HG03108 (cell line): ENCODE measurements around the gene KCNK7.
"Not testable (repeated sequence)": the region's sequence is repeated elsewhere in the genome, so short reads cannot be mapped to it uniquely, and the experiment has no call there.

Experiments
- ATAC-seq: cut with Tn5 transposase; IDR thresholded peaks from one replicate; pipeline ENCODE4 v1.9.1; 2021; ENCODE audit warnings: moderate library complexity; ENCODE audit not compliant: unreplicated experiment

The KCNK7 gene

DNA sequence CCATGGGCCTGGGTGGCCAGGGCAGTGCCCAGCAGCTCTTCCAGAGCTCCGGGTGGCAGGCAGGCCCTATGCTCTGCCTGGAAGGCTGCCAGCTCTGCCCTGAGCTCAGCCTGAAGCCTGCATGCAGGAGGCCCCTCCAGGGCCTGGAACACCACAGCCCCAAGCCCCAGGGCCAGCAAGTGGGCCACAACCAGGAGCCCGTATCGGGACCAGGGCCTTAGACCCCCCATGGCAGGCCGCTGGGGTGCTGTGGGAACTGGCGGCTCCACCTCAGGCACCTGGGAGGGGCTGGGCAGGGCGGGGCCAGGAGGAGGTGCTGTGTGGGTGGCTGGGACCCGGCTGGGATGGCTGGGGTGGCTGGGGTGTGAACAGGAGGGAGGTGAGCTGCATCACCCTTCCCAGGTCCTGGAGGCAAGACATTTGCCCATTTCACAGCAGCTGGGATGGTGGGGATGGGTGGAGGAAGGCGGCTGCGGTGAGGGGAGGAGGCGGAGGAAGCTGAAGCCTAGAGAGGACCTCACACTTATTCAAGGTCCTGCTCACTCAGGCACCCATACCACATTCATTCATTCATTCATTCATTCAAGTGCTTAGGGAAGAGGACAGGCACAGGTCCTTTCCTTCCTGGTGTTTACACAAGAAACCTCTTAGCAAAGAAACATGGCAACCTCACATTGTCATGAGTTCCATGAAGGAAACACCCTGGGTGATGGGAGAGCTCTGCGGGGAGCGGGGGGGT is at the start of gene KCNK7:
Gene KCNK7 (minus strand): TSS at position 258 of the 739 bp plus-strand sequence. CDS start 28 bp downstream, at position 230.
- no peak for ATAC-seq

DNA sequence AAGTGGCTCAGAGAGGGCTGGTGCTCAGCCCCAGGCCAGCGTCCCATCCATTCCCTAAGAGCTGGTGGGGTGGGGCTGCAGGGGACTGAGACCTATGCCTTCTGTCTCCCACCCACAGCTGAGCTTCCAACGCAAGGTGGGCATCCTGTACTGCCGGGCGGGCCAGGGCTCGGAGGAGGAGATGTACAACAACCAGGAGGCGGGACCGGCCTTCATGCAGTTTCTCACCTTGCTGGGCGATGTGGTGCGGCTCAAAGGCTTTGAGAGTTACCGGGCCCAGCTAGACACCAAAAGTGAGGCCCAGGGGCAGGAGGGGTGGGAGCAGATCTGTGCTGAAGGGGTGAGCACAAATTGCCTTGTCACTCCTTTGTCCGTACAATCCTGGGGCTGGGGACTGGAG is 49.2 kb upstream of the KCNK7 start:
- no peak for ATAC-seq

DNA sequence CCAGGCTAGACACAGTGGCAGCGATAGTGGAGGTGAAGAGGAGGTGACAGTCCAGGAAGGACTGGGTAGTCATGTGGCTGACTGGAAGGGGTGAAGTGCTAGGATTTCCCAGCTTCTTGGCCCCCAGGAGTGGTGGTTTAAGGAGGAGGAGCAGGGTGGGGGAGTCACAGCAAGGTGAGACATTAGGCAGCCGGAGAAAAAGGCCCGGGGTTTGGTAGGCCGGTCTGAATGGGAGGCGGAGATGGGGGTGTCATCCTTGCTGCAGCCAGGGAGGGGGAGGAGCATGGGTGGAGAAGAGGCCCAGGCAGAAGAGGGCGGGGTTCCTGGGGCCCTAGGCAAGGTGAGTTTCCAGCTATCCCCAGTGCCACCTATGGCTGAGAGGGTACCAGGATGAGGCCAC is 48.4 kb upstream of the KCNK7 start:
- no peak for ATAC-seq

DNA sequence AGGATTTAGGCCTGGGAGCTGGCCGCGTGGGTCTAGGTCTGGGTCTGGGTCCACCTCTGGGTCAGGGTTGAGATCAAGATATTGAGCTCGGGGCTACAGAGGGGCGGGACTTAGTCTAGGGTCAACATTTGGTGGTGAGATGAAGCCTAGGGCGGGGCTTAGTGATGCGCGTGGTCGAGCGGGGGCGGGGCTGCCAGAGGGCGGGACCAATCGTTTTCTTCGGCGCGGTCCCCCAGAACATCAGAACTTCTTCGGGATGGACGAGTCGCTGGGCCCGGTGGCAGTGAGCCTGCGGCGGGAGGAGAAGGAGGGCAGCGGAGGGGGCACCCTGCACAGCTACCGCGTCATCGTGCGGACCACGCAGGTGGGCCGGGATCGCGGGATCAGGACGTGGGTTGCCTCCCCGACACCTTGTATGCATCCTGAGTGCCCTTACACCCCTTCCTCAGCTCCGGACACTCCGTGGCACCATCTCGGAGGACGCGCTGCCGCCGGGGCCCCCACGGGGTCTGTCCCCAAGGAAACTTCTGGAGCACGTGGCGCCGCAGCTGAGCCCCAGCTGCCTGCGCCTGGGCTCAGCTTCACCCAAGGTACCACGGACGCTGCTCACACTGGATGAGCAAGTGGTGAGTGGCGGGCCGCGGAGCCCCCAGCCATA is 46.5 kb upstream of the KCNK7 start:
- no peak for ATAC-seq

DNA sequence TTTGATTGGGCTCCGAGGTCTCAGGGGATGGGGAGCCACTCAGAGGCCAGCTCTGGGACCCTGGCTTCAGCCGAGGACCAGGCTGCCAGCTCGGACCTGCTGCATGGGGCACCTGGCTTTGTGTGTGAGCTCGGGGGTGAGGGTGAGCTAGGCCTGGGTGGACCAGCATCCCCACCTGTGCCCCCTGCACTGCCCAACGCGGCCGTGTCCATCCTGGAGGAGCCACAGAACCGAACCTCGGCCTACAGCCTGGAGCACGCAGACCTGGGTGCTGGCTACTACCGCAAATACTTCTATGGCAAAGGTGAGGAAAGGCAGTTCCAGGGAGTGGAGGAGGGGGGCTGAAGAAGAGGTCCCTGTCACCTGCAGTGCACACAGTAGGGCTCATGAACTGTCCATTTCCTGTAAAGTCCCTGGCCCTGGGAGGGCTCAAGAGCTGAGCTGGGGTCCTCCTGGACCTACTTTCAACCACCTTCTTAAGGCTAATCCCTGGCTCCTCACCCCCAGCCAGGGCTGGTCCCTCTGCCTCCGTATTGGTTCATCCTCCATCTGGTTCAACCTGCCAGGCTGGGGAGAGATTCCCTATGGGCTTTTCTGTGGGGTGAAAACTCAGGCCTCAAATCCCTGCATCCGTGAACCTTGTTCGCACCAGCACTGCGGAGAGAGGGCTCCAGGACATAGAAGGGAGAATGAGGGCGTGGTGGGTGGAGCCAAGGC is 45.9 kb upstream of the KCNK7 start:
- no peak for ATAC-seq

- no peak for ATAC-seq
These were observed 45.1 kb upstream of the KCNK7 start for GRCh38 chr11:65640483-65641296.

DNA sequence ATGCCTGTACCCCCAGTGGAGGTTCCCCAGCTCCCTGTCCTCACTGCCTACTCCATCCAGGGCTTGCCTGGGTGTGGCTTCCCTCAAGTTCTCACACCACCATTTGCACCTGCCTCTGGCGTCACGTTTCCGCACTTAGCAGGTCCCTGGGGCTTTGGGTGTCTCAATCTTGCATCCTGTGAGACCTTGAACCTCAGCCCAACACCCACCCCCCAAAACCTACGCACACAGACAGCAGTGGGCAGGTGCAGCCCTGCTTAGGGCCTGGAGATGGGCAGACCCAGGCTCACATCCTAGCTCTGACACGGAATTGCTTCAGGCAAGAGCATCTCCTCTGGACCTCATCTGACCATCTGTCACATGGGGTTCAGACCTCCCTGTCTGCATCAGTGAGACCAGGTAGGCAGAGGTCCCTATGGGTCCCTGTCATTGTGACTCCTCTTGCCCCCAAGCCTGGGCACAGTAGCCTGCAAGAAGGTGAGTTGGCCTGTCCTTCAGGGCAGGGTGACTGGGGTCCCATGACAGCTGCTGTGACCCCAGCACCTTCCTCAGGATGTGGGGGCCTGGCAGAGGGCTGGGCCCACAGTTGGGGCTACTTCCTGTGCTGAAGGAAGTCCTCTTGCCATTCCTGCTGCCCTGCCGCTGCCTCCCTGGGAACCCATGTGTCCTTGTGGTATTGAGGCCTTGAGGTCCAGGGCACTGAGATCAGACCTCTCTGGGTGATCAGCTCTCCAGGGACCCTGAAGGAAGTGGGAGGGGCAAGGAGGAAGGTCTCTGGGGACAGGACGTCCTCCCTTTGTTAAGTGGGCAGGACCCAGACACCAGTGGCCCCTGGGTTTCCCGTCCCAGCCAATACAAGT is 44.3 kb upstream of the KCNK7 start:
- ATAC-seq, result peak; percentile 32

DNA sequence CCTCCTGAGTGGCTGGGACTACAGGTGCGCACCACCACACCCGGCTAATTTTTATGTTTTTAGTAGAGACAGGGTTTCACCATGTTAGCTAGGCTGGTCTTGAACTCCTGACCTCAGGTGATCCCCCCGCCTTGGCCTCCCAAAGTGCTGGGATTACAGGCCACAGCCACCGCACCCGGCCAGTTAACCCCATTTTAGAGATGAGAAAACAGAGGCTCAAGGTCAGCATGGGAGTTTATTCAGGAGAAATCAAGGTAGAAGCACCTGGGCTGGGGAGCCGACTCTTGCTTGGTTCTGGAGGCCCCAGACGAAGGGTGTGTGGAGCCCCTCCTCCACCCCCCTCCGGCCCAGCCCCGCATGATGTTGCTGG is 43.6 kb upstream of the KCNK7 start:
- not testable (repeated sequence) for ATAC-seq

DNA sequence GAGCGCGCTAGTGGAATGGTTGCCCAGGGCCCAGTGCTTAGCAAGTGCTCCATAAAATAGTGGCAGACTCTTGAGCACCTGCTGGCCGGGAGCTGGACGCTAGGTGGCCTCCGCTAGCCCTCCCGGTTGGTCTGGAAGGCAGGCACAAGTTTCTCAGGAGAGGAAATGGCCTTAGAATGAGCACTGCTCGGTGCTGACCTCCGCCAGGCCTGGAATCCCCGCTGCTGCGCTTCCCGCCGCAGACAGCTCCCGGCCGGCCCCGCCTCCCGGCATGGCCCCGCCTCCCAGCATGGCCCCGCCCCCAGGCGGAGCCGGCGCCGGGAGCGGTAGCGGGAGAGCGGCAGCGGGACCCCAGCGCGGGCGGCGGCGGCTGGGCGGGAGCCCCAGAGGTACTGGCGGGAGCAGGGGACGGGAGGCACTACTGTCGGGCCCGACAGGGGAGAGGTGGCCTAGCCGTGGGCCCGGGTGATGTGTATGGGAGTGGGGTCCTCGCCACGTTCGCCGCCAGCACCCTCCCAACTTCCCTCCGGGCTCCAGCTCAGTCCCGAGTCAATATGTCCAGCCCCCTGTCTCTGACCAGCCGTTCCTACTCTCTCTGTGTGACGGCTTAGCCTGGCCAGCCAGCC is 42.3 kb upstream of the KCNK7 start, which contains the start of gene SIPA1:
Gene SIPA1 (plus strand): TSS at position 308 of the 626 bp plus-strand sequence. CDS start 2,821 bp downstream, outside the sequence.
- peak; percentile 32 for ATAC-seq

GRCh38 chr11:65637032-65637557 is 41.5 kb upstream of the KCNK7 start:
- no peak for ATAC-seq

GRCh38 chr11:65636108-65637031 is 40.8 kb upstream of the KCNK7 start:
- ATAC-seq, result no peak

- ATAC-seq, result no peak
These were observed 39.5 kb upstream of the KCNK7 start for GRCh38 chr11:65634905-65635731.

DNA sequence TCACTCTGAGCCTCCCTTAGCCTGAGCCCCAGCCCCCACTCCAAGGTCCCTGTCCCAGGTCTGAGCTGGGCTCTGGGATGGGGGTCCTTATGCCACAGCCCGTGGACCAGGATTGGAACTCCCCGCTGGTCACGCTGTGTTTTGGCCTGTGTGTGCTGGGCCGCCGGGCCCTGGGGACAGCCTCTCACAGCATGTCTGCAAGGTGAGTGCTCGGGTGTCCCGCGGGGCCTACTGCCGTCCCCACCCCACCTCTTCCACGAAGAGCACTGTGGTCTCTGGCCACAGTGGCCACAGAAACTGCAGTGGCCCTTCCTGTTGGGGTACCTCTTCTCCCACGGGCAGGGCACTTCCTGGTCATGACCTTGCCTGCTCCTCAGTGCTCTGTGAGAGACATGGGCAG is 38.8 kb upstream of the KCNK7 start:
- no peak for ATAC-seq

- no peak for ATAC-seq
These were observed 38.5 kb upstream of the KCNK7 start for GRCh38 chr11:65634109-65634436.

DNA sequence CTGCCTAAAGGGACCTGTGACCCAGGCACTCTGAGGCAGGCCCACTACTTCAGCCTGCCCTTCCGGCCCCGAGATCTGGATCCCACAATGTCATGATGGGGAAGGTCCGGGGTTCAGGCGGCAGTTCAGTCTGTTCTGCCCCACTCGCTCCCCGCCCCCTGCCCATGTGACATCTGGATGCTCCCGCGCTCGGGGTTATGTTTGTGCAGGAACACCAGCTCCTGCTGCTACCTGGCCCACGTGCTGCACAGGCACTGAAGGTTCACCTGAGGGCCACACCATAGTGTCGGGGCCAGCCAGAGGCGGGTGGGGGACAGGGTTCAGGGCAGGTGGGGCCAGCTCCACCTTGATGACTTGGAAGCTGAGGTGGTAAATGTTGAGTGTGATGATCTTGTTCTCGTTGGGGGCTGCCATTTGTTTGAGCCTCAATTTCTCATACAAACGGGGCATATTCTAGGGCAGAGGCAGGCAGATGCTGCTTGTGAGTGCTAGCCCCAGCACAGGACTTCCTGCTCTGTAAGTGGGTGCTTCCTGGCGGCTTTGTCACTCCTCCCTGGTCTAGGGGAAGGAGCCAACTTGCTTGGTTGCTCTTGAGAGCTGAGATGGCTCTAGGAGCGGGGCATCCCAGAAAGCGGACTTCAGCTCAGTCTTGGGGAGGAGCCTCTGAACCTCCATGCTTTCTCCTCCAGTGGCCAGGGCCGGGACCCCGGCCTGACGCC is 37.9 kb upstream of the KCNK7 start:
- ATAC-seq, result no peak

GRCh38 chr11:65630215-65630614 is 34.6 kb upstream of the KCNK7 start:
- ATAC-seq, result no peak

DNA sequence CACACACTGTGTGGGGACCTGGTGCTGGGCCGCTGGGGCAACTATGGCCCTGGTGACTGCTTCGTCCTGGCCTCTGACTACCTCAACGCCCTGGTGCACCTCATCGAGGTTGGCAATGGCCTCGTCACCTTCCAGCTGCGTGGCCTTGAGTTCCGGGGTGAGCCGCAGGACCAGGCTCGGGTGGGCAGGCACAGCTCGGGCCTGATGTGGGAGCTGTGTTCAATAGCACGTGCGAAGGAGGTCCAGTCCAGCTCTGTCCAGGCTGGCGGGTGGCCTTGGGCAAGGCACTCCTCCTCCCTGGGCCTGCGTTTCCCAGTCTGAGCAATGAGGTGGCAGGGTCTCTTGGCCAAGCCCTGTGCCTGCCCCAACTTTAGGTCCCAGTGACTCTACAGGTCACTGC is 34.0 kb upstream of the KCNK7 start:
- no peak for ATAC-seq
